Adipocyte (in vitro differentiated cells): ENCODE data around the gene SLC1A2.

Experiments
- DNase-seq: peaks from one replicate; pipeline ENCODE4 v3.0.0-alpha.2; 2015; ENCODE audit warnings: low read depth
- H3K27me3 ChIP-seq: replicated peaks from 2 replicates; pipeline ENCODE4 v1.7.0; 2013; ENCODE audit warnings: mild to moderate bottlenecking, low read length, moderate library complexity; ENCODE audit not compliant: control insufficient read depth, insufficient read depth
- H3K36me3 ChIP-seq: 2 replicates; pipeline ENCODE4 v1.7.0; 2013; ENCODE audit warnings: low read length, mild to moderate bottlenecking, moderate library complexity; ENCODE audit not compliant: control insufficient read depth, insufficient read depth, severe bottlenecking
- H3K4me1 ChIP-seq: 2 replicates; pipeline ENCODE4 v1.7.0; 2013; ENCODE audit warnings: mild to moderate bottlenecking, low read length, moderate library complexity; ENCODE audit not compliant: control insufficient read depth, insufficient read depth
- H3K4me3 ChIP-seq: 2 replicates; pipeline ENCODE4 v1.7.0; 2013; ENCODE audit warnings: mild to moderate bottlenecking, low read length, moderate library complexity
- H3K9ac ChIP-seq: 2 replicates; pipeline ENCODE4 v1.7.0; 2013; ENCODE audit warnings: mild to moderate bottlenecking, low read length, moderate library complexity
- H3K9me3 ChIP-seq: 2 replicates; pipeline ENCODE4 v1.7.0; 2013; ENCODE audit warnings: mild to moderate bottlenecking, low read length, moderate library complexity; ENCODE audit not compliant: control insufficient read depth

Gene SLC1A2

DNA sequence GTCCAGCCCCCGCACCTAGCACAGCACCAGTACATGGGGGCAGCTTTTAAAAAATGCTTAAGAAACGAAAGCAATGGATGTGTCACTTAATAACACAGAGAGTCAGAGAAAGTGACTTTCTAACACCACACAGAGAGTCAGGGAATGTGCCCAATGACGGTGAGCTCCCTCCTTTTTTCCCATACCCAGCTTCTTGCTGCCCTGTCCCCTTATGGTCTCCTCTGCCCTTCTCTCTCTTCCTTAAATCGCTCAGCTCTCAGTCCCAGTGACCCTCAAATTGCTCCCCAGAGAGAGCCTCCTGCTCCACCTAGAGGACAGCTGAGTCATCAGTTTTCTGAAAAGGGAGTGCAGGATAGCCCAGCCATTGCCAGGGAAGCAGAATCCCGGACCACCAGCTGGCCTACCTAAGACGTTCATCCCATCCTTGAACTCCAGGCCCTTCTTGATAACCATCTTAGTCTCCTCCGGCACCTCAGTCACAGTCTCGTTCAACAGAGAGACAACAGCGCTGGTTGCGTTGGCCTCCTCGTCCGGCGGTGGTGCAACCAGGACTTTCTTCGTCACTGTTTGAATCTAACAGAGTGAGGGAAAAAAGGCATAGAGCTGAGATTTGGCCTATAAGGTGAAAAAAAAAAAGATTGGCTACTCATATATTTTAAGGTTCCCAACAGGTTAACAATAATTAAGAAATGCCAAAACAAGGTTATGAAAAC, 113.5 kb downstream of the SLC1A2 start:
- Histone ChIP-seq H3K4me3 (no peak overlapping the region), H3K4me1 (peaks cover 48% of the 10 kb centered on the region), H3K9ac (no peak overlapping the region), H3K36me3 (no peaks in the 10 kb centered on the region), H3K27me3 (no peaks in the 10 kb centered on the region), H3K9me3 (no peaks in the 10 kb centered on the region)
- peak; percentile 59 for DNase-seq

DNA sequence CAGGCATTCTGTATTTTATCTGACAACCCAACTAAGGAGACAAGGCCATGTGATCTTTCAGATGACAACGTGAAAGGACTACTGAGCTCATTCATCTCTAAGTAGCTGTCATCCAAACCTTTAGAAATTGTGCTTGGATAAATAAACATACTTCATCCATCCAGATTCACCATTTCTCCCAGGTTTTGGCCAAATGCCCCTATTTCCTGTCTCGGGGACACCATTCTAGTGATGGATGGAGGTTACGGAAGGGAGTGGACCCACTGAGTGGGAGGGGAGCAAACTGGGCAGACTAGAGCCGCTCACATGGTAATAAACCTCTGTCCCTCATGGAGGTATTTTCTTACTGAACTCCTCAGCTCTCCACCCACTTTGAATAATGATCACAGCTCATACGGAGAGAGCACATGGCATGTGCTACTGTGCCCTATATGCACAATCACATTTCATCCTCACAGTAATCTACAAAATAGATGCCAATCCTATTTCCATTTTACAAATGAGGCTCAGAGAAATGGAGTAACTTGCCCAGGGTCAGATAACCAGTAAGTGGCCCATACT, 114.4 kb downstream of the SLC1A2 start:
- Histone ChIP-seq H3K9me3 (no peaks in the 10 kb centered on the region), H3K36me3 (no peaks in the 10 kb centered on the region), H3K27me3 (no peaks in the 10 kb centered on the region), H3K4me3 (no peak overlapping the region), H3K9ac (peak overlapping the region; percentile 65), H3K4me1 (peaks cover 48% of the 10 kb centered on the region)
- no peak for DNase-seq

DNA sequence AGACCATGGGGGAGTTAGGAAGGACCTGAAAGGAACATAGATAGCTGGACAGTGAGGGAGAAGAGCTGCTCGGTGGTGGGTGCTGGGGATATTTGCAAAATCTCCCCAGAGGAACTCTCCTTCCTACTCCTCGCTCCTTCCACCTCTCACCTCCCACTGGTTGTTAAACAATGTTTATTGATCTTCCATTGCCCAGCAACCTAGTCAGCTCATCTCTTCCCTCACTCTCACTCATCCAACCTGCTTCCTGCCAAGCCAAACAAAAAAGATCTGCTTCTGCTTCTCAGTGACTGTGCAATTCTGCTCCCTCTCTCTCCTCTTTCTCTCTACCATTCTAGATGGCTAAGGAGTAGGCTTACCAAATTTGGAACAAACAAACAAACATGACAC, 115.0 kb downstream of the SLC1A2 start:
- Histone ChIP-seq H3K9ac (peak overlapping the region; percentile 65), H3K4me1 (peaks cover 48% of the 10 kb centered on the region), H3K4me3 (peak overlapping the region; percentile 44), H3K9me3 (no peaks in the 10 kb centered on the region), H3K27me3 (no peaks in the 10 kb centered on the region), H3K36me3 (no peaks in the 10 kb centered on the region)
- DNase-seq, result peak; percentile 41

DNA sequence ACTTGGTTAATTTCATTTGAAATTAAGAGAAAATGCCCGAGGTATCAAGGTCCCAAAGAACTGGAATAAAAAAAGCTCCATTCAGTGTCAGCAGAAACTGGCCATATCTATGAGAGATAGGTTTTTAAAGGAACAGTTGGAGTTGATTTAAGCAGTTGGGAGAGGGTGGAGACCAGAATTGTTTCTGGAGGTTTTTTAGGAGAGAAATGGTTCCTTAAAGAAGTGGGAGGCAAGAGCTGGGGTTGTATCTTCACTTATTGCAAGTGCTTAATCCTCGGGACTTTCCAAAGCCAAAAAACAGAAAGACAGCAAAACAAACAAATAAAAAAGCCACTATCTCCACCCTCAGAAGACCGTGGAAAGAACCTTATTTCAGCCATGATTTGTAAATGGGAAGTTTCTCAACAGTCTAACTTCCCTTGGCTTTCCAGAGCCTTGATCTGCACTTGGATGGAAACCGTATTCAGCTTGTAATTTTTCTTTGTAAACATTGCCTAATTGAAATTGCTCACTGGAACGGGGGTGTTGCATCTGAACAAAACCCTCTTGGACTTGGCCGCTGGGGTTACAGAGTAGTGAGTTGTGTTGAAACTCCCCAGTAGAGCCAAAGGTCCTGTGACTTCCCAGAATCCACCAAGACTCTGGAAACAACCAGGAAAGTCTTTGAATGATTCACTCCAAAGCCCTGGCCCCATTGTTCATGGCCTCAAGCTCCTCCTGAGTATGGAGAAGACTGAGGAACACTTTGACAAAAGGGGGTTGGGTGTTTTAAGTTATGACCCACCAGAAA, 115.6 kb downstream of the SLC1A2 start:
- no peaks in the 10 kb centered on the region for H3K9me3 ChIP-seq
- H3K4me3 ChIP-seq, result peak overlapping the region; percentile 49
- no peaks in the 10 kb centered on the region for H3K27me3 ChIP-seq
- no peaks in the 10 kb centered on the region for H3K36me3 ChIP-seq
- peaks cover 48% of the 10 kb centered on the region for H3K4me1 ChIP-seq
- H3K9ac ChIP-seq, result peak overlapping the region; percentile 73
- peak; percentile 88 for DNase-seq

DNA sequence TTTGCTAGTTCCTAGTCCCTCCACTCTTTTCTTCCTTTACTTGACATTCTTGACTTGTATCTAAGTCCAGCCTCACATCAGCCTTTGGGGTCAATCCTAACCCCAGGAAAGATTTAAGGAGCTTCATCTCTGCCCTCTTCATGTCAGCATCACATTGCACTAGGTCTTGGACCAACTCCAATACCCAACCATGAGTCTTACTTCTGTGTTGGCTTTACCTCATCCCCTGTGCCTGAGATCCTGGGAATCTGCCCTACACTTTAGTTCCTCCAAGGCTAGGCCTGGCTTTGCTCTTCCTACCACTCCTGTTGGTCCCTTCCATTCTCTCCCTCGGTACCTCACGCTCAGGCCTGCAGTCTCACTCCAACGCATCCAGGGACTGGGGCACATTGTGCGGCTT, 117.0 kb downstream of the SLC1A2 start:
- H3K4me1 ChIP-seq, result peaks cover 48% of the 10 kb centered on the region
- no peaks in the 10 kb centered on the region for H3K36me3 ChIP-seq
- no peak overlapping the region for H3K4me3 ChIP-seq
- H3K9ac ChIP-seq, result peak overlapping the region; percentile 0
- no peaks in the 10 kb centered on the region for H3K27me3 ChIP-seq
- DNase-seq, result no peak
- H3K9me3 ChIP-seq, result no peaks in the 10 kb centered on the region

DNA sequence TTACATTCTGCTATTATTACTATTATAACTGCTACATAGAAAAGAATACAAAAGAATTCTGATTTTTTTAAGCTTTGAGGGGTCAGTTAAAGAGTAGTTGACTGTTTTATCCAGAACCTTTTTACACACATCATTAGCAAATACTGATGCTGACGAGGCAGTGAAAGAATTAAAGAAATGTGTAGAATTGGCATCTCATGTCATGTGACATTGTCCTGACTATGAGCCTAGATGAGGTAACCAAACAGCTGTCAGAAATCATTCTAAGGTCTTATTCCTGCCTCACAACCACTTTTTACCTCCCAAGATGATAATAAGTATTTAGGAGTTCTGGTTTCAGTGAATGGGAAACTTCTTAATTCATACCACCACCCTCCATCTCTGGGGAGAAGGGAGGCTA, 121.0 kb downstream of the SLC1A2 start:
- H3K4me1 ChIP-seq, result peaks cover 24% of the 10 kb centered on the region
- DNase-seq, result no peak

DNA sequence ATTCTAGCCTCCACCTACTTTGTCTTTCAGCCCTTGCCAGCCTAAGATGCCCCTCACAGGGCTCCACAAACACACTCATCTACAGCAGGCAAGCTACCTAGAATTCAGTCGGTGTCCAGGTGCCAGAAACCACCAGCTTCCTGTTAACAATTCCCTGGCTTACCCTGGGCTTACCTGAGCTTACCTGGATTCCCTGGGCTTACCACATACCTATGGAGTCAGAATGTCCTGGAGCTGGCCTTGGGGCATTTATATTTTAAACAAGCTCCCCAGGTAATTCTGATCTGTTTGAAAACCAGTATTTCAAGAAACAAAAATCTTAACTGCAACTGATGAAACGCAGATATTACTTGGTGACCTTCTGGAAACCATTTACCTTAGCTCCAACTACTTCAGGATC, 123.6 kb downstream of the SLC1A2 start:
- Histone ChIP-seq H3K4me3 (no peak overlapping the region), H3K36me3 (no peaks in the 10 kb centered on the region), H3K27me3 (no peaks in the 10 kb centered on the region), H3K4me1 (peaks cover 3% of the 10 kb centered on the region), H3K9ac (no peak overlapping the region), H3K9me3 (no peaks in the 10 kb centered on the region)
- DNase-seq, result no peak

More for the DNA sequence above, 121.0 kb downstream of the SLC1A2 start:
- H3K9me3 ChIP-seq, result no peaks in the 10 kb centered on the region
- no peak overlapping the region for H3K4me3 ChIP-seq
- no peaks in the 10 kb centered on the region for H3K27me3 ChIP-seq
- no peaks in the 10 kb centered on the region for H3K36me3 ChIP-seq
- no peak overlapping the region for H3K9ac ChIP-seq

DNA sequence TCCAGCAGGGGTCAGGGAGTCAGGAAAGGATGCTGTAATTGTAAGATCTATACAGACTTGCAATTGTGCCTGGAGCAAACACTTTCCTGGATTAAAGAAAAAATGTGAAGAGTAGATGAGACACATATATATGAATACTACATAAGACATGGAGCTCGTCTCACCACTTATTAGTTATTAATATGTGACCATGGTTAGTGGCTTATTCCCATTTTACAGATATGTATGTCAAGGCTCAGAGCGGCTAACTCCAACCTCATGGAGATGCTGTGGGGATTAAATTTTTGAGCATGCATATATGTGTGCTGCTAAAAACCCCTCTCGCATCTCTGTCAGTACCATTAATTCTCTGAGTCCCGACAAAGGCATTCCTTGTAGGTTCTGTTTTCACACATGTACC, 125.7 kb downstream of the SLC1A2 start:
- no peak for DNase-seq
- Histone ChIP-seq H3K9ac (no peak overlapping the region), H3K36me3 (no peaks in the 10 kb centered on the region), H3K4me3 (no peak overlapping the region), H3K27me3 (no peaks in the 10 kb centered on the region), H3K9me3 (no peaks in the 10 kb centered on the region), H3K4me1 (peaks cover 20% of the 10 kb centered on the region)

DNA sequence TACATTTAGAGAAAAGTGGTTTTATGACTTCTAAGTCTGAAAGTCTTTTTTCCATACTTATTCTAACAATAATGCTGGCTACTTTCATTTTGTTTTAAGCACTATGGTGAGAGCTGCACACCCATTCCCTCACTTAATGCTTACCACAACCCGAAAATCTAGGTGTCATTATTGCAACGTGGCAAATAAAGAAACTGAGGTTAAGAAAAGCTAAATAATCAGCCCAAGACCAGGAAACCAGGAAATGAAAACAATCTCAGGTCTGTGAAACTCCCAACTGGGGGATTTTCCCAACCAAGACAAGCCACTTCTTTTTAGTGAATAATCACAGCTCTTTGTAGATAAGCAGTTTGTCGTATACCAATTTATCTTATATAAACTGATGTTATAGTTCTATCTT, 126.3 kb downstream of the SLC1A2 start:
- Histone ChIP-seq H3K27me3 (no peaks in the 10 kb centered on the region), H3K36me3 (no peaks in the 10 kb centered on the region), H3K4me3 (no peak overlapping the region), H3K4me1 (peaks cover 21% of the 10 kb centered on the region), H3K9ac (no peak overlapping the region), H3K9me3 (no peaks in the 10 kb centered on the region)
- no peak for DNase-seq

DNA sequence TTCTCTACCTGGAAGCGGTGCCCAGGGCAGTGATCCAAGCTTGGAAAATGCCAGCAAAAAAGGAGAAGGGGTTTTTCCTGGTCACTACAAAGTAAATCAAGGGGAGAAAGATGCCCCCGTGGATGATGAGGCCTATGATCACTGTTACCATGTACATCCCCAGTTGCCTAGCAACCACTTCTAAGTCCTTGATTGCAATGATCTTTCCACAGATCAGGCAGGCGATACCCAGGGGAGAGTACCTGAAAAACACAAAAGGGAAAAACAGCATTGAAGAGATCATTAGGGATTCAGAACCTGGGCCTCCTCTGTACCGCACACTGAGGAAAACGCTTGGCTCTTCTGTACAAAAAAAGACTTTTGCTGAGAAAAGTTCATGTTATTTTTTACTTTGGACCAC, 127.1 kb downstream of the SLC1A2 start:
- H3K9me3 ChIP-seq, result no peaks in the 10 kb centered on the region
- no peak overlapping the region for H3K9ac ChIP-seq
- H3K27me3 ChIP-seq, result no peaks in the 10 kb centered on the region
- DNase-seq, result no peak
- no peak overlapping the region for H3K4me3 ChIP-seq
- H3K4me1 ChIP-seq, result peaks cover 21% of the 10 kb centered on the region
- no peaks in the 10 kb centered on the region for H3K36me3 ChIP-seq

DNA sequence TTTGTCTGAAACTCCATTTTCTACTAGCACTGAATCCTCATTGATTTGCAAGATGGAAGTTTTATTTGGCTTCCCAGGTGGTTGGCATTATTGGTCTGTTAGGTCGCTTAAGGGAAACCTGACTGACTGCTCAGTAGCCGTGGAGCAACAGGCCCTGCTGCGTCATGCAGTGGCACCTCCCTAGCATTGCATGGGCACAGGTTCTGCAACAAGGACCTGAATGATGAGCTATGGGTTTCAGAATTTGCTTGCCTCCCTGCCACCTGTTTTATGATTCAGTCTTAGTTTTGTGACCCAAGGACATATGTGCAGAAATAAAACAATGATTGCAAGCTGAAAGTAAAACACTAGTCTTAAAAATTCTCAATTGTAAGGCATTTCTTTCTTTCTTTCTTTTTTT, 128.5 kb downstream of the SLC1A2 start:
- DNase-seq, result no peak
- no peaks in the 10 kb centered on the region for H3K36me3 ChIP-seq
- H3K27me3 ChIP-seq, result no peaks in the 10 kb centered on the region
- H3K4me3 ChIP-seq, result no peak overlapping the region
- H3K9ac ChIP-seq, result no peak overlapping the region
- H3K9me3 ChIP-seq, result no peaks in the 10 kb centered on the region
- peaks cover 26% of the 10 kb centered on the region for H3K4me1 ChIP-seq
